GM20000 (cell line): ENCODE data around the gene MPRIP.

ENCODE experiments used
- DNase-seq: peaks from one replicate; pipeline ENCODE4 v3.0.0; 2012; ENCODE audit warnings: low spot score
- TF ChIP-seq, protein P1 (sequence below): IDR thresholded peaks from 2 replicates; pipeline ENCODE4 v1.5.1; 2012; ENCODE audit warnings: mild to moderate bottlenecking, control low read depth; ENCODE audit errors: extremely low read depth, missing control alignments

The MPRIP gene

DNA sequence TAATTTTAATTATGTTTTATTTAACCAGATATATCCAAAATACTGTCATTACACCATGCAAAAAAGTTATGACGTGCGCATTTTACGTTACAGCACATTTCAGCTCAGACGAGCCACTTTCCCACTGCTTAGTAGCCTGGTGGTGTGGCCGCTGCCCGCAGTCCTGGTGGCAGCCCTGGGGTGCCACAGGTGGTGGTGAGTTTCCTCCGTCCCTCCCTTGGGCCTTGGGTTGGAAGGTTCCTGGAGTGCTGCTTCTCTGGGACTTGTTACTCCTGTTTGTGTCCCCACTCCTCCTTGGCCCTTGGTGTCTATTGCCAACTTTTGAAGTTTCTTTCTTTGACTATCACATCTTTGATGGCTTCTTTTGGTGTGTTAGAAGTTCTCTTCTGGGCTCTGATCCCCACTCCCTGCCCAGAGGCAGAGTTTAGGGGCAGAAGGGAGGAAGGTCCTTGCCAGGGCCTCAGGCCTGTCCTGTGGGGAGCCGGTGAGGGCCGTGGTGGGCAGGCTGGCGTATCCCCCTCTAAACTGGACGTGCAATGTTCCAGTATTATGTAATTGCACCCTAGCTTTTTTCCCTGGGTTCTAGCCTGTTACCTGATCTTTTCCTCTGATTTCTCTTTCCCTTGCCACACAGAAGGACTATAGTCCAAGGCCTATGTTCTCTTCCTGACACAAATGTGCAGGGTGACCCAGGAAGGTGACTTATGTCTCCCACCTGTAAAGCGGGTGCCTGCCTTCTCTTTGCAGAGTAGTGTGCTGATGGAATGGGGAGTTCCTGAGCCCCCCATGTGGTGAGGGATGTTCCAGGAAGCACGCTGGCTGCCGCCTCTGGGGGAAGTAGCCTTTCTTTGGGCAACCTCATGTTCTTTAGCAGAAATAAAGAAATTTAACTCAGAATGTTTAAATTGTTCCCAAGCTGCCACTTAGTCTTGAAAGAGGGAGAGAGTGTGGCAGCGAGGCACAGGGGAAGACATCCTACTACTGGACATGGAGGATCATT lies 8.4 kb downstream of the MPRIP start:
- no peak for DNase-seq
- TF ChIP-seq, protein P1, sequence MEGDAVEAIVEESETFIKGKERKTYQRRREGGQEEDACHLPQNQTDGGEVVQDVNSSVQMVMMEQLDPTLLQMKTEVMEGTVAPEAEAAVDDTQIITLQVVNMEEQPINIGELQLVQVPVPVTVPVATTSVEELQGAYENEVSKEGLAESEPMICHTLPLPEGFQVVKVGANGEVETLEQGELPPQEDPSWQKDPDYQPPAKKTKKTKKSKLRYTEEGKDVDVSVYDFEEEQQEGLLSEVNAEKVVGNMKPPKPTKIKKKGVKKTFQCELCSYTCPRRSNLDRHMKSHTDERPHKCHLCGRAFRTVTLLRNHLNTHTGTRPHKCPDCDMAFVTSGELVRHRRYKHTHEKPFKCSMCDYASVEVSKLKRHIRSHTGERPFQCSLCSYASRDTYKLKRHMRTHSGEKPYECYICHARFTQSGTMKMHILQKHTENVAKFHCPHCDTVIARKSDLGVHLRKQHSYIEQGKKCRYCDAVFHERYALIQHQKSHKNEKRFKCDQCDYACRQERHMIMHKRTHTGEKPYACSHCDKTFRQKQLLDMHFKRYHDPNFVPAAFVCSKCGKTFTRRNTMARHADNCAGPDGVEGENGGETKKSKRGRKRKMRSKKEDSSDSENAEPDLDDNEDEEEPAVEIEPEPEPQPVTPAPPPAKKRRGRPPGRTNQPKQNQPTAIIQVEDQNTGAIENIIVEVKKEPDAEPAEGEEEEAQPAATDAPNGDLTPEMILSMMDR = no peak

DNA sequence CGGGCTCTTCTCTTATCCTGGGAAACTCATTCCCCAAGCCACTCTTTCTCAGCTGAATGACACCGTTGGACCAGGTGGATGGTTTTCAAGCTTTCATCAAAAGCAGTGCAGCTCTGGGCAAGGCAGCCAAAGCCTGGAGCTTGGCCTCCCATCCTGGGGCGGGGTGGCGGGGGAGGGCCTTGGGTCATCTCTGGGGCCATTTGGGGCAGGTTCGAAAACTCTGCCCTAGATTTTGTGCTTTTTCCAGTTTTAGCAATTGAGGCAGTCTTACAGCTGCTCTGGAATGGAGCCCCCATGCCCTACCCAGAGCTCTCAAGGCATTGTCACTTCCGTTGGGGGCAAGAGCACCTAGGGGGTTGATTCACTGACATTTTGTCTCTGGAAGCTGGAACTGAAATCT lies 9.1 kb downstream of the MPRIP start:
- DNase-seq = no peak
- TF ChIP-seq, protein P1 = no peak

GRCh38 chr17:17051791-17052461 lies 9.7 kb downstream of the MPRIP start:
- DNase-seq = no peak
- TF ChIP-seq, protein P1 = no peak

GRCh38 chr17:17052462-17053221 lies 10.4 kb downstream of the MPRIP start:
- no peak for DNase-seq
- TF ChIP-seq, protein P1 = no peak

GRCh38 chr17:17053446-17054379 lies 11.5 kb downstream of the MPRIP start:
- TF ChIP-seq, protein P1 = no peak
- no peak for DNase-seq

- TF ChIP-seq, protein P1 = no peak
- no peak for DNase-seq
Measured at GRCh38 chr17:17054636-17055035, 12.4 kb downstream of the MPRIP start.
